Superior temporal gyrus (tissue), 1 donor: ENCODE results near the gene ZBTB40.

Source experiments
- DNase-seq: peaks from one replicate; pipeline ENCODE4 v3.0.0-alpha.2; 2016; ENCODE audit errors: extremely low spot score

The ZBTB40 gene

DNA sequence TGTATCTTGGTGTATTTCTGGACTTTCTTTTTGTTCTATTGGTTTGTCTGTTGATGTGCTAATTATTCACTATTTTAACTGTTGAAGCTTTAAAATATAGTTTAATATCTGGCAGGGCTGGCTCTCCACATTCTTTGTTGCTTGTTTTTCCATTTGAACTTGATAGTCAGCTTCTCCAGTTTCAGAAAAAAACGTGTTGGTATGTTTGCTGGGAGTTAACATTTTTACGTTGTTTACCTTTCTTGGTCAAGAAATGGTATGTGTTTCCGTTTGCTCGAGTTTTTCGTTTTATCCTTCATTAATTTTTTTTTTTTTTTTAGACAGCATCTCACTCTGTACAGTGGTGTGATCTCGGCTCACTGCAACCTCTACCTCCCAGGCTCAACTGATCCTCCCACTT, 16.9 kb upstream of the ZBTB40 start:
- DNase-seq: no peak

DNA sequence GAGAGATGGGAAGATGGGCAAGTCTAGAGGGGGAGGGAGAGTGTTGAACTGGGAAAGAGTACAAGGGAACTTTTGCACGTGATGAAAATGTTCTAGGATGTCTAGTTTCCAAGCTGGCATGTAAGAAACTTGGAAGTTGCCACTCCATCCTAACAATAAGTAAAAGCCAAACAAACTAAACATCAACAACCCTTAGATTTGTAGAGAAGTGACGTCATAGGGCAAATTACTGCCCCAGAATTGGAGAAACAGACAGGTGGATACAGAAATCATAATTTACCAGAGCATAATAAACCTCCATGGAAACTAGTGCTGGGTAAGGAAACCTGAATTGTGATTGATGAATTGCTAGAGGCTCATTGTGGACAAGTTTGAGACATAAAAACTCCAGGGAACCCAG, 14.7 kb upstream of the ZBTB40 start:
- DNase-seq: no peak

DNA sequence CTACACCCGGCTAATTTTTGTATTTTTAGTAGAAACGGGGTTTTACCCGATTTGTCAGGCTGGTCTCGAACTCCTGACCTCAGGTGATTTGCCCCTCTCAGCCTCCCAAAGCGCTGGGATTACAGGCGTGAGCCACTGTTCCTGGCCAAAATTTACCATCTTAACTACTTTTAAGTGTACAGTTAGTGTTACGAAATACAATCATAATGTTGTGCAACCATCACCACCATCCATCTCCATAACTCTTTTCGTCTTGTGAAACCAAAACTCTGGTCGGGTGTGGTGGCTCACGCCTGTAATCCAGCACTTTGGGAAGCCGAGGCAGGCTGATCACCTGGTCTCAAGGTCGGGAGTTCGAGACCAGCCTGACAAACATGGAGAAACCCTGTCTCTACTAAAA, 14.1 kb upstream of the ZBTB40 start:
- DNase-seq: no peak

DNA sequence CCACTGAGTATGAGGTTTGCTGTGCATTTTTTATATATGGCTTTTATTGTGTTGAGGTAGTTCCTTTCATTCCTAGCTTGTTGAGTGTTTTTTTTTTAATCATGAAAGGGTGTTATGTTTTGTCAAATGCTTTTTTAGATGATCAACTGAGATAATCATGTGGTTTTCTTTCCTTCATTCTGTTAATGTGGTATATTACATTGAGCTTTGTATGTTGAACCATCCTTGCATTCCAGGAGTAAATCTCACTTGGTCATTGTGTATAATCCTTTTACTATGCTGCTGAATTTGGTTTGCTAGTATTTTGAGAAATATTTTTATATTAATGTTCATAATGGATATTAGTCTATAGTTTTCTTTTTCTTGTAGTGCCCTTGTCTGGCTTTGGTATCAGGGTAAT, 11.1 kb upstream of the ZBTB40 start:
- DNase-seq: no peak

DNA sequence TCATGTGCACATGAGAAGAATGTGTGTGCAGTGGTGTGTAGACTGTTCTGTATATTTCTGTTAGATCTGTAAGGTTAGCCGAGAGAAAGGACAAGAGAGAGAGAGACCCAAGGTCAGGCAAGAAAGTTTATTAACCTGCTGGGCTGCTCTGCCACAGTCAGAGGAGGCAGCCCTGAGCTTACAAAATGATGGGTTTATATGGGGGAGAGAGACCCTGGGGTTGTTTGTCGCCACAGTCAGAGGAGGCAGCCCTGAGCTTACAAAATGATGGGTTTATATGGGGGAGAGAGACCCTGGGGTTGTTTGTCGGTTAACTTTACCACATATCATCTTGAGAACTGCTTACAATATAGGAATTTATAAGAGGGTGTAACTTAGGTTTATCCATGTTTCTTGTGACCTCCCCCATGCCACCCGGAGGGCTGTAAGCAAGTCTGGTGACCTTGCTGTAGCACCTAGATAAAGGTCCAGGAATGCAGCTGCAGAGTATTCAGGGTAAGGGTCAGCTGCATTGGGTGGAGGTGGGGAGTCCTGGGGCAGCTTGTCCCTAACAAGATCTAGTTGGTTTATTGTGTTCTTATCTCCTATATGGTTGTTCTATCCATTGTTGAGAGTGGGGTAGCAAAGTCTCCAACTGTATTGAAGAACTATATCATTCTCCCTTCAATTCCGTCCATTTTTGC, 9.3 kb upstream of the ZBTB40 start:
- no peak for DNase-seq

DNA sequence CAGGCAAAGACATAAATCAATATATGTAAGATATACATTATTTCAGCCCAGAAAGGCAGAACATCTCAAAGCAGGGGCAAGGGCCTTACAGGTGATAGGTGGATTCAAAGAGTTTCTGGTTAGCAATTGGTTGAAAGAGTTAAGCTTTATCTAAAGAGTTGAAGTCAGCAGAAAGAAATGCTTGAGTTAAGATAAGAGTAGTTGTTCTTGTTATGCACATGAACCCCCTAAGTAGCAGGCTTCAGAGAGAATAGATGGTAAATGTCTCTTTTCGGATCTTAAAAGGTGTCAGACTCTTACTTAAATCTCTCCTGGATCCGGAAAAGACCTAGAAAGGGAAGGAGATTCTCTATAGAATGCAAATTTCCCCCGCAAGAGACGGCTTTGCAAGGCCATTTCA, 8.3 kb upstream of the ZBTB40 start:
- DNase-seq: no peak

DNA sequence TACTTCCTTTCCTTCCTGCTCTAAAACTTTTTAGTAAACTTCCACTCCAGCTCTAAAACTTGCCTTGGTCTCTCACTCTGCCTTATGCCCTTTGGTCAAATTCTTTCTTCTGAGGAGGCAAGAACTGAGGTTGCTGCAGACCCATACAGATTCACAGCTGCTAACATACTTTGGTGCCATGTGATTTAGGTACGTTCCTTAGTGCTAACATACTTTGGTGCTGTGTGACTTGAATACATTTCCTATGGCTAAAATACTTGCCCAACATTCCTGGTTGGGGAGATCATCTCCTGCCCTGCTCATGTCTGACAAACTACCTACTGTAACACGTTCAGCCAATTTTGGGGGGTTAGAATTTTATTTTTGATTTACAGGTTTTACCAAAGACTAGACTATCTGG, 6.8 kb upstream of the ZBTB40 start:
- no peak for DNase-seq

DNA sequence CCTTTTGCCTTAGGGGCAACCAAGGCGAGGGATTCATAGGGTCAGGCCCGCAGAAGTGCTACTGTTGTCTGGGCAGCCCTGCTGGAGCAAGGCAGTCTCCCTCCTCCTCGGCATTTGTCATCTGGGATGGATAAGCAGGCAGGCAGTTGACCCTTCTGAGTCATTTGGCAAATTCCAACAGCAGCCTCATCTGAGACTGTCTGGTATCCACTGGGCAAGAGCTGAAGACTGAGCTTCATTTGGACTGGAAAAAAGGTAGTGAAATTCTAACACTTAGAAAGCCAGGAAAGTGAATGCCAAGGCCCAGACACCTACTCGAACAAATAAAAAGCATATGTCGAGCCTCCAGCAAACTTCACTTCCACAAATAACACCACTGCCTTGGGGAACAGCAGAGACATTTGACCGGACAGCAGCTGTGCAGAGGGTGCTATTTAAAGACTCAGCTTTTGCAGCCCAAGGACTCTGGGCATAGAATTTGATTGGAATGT, 4.0 kb upstream of the ZBTB40 start:
- DNase-seq: peak; percentile 49

DNA sequence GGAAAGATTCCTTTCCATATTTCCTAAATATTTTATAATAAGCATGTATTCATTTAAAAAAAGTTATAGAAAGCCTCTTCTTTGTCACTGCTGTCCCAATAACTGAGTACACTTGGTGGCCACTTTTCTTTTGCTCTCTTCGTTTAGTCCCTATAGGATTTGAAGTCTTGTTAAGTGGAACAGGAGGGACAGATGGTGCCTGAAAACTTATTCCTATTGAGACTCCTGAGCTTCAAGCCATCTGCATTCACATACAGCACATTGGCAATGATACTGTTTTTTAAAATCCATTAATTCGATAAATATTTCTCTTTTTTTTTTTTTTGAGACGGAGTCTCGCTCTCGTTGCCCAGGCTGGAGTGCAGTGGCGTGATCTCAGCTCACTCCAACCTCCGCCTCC, 2.0 kb upstream of the ZBTB40 start:
- DNase-seq: no peak

DNA sequence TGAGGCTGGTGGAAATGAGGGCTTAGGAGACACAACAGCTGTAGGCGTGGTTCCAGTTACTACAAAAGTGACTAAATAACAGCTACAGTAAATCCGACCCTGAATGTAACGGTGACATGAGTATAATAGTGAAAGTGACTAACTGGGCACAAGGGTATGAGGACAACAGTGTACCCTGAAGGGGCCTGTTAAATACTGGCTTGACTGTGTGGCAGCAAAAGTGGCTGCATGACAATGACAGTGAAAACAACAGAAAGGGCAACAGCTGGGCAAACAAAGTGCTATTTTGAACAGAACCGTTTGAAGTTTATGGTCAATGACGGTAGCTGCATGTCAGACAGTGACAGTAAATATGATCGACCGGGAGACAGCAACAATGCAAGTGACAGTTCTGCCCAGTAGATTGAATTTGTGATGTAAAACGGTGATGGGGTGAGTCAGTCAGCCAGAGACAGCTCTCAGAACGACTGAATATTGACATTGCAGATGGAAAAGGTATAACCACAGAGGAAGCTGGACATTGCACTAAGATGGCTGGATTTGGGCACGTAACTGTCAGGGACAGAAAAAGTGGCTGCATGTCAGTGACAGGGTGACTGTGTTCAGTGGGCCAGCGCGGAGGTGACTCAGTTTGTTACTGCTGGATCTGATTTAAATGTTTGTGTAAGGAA, 1.2 kb upstream of the ZBTB40 start:
- DNase-seq: no peak

DNA sequence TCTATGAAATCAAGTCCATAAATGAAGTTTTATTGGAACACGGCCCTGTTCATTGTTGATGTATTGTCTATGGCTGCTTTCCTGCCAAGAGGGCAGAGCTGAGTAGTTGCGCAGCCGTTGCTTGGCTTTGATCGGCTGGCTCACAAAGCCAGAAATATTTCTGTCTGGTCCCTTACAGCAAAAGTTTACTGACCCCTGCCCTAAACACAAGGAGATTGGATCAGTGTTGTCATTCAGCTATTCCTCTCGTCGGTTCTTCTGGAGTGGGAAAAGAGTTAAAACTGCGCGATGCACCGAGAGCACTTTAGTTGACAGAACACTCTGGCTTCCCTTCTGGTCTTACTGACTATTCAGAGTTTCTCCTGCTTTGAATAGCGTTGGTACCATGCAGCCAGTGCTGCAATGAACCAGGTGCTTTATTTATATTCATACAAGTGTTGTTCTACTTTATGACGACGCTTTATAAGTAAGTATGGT, 868 bp downstream of the ZBTB40 start:
- DNase-seq: peak; percentile 86

DNA sequence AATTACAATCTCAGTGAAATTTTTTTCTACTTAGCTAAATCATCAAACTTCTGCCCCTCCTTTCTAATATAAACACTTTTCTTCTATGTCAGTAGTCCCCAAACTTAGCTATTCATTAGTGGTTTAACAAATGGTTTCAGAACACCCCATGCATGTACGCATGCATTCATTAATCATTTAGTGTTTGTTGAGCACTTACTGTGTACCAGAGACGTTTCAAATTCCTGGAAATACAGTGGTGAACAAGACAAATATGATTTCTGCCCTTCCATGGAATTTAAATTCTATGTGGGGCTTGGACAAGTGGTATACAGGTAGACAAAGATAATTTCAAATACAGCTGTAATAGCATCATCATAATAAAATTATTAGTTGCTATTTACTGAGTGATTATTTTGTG, 1.5 kb downstream of the ZBTB40 start:
- no peak for DNase-seq

DNA sequence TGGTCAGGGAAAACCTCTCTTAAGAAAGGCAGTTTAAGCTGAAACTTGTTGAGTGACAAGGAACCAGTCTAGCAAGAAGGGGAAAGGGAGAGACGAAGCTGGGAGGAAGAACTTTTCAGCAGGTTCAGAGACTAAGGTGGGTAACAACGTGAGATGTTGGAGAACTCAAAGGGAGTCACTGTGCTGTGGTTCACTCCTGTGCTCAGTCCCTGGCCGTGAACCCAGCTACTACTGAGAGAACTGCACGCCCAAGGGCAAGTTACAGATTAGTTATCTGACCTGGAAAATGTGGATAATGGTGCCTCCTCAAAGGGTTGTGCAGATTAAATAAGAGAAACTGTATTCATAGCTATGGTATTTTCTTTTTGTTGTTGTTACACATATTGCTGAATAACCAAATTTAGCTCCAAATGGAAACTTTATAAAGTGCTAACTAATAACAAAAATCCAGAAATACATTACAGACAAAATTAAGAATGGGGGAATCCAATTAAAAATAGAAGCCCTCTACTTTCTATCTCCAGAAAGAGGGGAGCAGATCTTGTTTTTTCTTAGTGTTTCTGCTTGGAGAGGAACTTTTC, 2.9 kb downstream of the ZBTB40 start:
- DNase-seq: no peak

DNA sequence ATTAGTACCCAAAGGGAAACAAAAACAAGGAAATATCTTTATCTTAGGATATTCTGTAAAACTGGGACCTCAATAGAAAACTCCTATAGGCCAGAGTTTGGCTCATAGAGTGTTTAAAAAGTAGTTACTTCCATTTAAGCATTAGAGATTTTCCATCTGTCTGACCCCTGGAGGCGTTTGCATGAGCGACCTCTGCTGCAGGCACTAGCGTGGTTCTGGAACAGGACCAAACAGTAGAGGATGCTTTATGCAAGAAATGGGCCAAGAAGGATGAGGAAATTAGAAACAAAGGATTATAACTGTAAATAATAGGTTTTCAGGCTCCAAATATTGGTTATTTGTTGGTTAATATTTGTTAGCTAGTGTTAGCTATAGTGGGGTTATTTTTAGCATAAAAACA, 5.7 kb downstream of the ZBTB40 start:
- no peak for DNase-seq

DNA sequence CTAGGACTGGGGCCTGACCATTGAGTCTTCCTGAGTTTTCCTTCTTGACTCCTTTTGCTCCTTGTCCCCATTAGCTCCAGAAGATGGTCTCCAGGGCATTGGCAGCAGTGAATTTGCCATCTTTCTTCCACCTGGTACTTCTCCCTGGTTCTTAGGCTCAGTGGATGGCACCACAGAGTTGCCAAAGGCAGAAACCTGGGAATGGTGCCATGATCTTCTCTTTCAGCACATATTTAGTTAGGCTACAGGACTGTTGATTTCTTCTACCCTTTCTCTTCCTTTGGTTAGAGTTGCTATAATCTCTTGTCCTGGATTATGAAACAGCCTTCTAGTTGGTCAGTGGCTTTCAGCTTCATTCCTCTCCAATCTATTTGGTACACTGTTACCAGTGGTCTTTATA, 6.2 kb downstream of the ZBTB40 start:
- no peak for DNase-seq

DNA sequence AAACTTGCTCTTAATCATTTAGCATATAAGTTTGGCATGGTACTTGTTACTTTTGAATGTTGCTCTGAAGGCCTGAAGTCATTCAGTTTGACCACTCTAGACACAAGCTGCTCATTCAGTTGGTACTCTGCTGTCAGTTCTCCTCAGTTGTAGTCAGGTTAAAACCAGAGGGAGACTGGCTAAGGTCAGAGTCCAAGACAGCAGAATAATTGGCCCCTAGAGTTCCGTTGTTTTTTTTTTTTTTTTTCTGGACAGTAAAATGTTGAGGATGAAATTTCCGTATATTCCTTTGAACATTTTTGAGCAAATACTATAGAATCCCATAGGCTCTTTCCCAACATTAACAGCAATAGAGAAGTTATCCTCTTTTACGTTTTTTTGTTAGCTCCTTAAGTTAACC, 9.4 kb downstream of the ZBTB40 start:
- DNase-seq: no peak

DNA sequence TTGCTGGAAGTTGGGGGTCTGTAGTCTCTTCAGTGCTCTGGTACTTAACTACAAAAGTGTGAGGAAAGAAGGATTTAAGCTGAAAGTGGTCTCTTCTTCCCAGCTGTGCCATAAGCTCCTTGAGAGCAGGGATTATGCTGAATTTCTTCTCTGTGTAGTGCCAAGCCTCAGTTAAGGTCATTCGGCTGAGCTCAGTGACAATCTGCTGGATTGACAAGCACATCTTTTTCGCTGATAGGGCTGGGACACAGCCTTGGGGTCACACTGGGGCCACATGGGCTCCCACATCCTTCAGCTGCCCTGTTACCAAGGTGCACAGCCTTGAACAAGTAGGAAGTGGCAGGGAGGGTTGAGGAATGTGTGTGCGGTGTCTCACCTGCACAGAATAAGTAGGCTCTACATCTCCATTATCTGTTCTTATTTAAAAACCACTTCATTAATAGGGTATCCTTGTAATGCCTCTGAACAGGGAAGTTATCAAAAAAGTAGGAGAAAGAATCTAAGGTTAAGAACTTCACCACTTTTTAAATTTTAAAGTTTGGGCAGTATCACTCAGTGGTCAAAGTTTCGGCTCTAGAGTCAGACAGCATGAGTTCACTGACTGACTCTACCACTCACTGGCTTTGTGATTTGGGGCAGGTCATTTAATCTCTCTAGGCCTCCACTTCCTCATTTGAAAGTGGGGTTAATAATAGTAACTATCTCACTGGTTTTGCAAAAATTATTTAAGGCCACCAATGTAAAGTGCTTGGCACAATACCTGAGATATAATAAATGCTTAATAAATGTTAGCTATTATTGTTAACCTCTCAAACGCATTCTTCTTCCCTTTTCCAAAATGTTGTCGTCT, 10.3 kb downstream of the ZBTB40 start:
- DNase-seq: no peak

DNA sequence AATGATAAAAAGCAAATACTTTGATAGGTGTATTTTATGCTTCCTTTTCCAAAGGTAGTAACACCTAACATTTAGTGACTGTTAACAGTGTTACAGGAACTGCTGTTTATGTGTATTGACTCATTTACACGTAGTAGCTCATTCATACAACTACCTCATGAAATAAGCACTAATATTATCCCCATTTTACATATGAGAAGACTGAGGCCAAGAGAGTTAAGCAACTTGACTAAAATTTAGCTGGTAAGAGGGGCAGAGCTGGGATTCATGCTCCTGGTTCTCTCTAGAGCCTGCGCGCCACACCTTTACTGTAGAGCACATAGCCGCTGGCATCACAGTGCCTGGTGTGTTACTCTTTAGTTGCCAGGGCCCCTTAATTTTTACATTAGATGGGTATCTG, 11.3 kb downstream of the ZBTB40 start:
- no peak for DNase-seq

DNA sequence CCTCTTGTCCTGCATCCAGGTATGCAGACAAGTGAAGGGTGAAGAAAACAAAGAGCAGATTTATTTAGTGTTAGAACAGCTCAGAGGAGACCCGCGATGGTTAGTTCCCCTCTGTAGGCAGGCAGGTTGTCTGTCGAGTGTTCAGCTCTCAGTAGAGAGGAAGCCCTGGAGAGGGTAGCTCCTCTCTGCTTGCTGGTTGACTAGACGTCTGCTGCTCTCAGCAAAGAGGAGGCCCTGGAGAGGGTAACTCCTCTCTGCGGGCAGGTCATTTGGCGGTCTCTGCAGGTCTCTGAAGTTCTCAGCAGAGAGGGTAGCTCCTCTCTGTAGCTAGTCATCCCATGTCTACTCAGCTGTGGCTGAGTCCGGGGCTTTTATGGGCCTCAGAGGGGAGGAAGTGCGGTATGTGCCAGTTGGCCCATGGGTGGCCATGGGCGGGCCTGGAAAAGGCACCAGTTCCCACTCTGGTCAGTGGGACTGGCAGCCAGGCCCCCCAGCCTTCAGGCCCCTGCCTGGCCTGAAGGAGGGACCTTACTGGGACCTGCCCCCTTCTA, 13.4 kb downstream of the ZBTB40 start:
- DNase-seq: no peak

DNA sequence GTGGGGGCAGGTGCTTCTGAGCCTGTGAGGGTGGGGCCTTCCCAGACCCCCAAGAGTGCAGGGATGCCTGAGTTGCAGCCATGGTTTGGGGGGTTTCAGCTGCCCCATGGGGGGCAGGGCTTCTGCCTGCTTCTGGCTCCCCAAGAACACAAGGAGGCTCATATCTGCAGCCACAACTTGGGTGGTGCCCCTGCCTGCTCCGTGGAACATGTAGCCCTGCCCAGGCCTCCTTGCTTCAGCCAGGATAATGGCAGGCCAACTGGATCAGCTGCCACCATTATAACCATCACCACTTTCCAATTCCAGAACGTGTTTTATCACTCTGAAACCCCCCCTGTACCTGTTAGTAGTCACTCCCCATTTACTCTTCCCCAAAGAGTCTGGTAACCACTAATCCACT, 14.0 kb downstream of the ZBTB40 start:
- no peak for DNase-seq

DNA sequence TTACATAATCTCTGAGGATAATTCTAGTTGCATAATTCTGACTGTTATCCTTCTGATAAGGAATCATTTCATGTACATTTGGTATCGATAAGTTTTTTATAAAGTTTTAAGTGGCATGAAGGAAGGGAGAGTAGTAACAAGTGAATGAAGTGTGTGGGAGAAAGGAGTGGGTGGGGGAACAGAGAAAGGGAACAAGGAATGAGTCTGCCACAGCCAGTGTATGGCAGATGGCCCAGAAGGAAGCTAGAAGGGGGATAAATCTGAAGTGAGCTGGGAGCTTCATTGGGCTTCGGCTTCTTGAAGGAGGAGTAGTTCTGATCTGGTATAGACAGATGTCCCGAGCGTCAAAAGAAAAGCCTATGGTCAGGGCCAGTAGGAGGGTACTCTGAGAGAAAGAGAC, 18.6 kb downstream of the ZBTB40 start:
- DNase-seq: peak; percentile 55

DNA sequence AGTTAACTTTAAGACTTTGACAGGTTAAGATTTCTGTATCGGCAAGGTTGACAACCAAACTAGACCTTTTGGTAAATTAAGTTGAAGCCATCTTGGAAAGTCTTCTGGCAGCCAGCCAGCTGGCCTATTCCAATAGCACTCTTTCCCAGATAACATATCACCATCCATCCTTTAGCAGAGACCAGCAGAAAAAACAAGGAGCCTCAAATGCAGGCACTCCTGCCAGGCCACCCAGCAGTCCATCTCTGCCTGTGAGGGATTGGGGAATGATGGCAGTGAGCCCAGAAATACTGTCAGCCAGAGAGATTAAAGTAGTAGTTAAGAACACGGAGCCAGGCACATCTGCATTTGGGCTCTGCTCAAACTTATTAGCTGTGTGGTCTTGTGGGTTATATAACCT, 19.4 kb downstream of the ZBTB40 start:
- DNase-seq: no peak
